GM18499 (cell line): Measurements from ENCODE around the gene PKD1L1.

ENCODE experiments used
- ATAC-seq: cut with Tn5 transposase; IDR thresholded peaks from one replicate; pipeline ENCODE4 v1.9.1; 2021; ENCODE audit warnings: moderate number of reproducible peaks; ENCODE audit not compliant: insufficient read depth, unreplicated experiment

Gene PKD1L1

DNA sequence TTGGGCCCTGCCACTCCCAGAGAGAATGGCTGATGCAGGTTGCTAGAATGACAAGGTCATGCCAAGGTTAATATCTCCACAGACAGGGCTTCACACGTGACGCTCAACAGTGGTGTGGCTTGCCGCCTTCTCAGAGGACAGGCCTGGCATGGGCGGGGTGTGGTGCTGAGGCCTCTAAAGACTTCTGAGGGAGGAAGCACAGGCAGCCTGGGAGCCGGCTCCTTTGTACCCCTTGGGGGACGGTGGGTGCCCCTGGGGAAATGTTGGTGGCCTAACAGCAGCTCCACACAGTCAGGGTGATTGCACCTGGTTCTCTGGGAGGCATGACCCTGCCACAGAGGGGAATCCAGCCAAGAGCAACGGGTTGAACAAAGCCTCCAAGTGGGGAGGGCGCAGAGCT is 115.1 kb downstream of the PKD1L1 start:
- no peak for ATAC-seq

- ATAC-seq, result no peak
Observed at GRCh38 chr7:47832105-47832715, 116.1 kb downstream of the PKD1L1 start.

DNA sequence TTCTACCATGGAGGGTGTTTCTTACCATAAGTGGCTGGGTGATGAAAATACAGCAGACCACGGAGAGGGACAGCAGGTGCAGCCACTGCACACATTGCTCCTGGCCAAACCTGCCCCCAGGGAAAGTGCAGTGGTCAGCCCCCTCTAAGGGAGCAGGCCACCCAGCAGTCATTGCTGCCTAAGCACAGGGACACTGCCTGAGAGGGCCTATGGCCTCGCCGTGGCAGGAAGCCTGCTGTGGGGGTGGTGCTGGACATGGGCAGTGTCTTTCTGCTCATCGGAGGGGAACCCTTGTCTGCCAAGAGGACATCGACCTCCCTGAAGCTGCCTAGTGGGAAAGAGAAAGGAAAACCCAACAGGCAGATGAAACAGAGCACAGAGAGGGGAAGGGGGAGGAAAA is 118.3 kb downstream of the PKD1L1 start:
- ATAC-seq, result no peak

- no peak for ATAC-seq
Observed at GRCh38 chr7:47827871-47828270, 120.4 kb downstream of the PKD1L1 start.

DNA sequence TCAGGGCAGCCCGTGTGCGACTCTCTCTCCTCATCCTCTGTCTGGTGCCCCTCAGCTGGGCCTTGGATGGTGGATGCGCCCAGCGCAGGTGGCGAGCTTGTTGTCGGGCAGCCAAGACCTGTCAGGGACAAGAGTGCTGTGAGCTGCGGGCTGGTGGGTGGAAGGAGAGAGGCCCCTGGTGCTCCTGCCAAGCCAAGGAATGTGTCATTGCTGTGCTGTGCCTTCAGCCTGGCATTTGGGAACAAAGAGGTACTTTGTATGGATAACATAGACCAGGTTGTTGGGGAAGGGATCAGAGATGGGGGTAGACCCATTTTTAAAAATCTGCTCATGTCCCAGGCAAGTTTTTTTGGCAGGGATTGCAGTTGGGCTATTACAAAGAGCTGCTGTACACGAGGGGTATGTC is 120.9 kb downstream of the PKD1L1 start:
- ATAC-seq, result no peak

DNA sequence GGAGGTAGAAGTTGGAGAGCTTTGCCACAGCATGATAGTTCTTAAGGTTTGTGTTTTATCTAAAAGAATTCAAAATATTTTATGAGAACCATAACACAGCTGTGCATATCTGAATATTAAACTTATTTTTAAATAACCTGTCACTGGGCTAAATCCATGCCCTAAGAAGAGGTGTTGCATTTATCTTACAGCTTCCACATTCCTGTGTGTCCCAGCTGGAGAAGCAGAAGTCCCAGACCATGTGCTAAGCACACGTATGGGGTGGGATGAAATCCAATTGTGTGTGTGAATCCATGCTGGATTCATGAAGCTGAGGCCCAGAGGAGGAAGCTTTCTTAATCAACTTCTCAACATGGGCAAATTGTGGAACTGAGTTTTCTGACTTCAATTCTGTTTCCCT is 121.5 kb downstream of the PKD1L1 start:
- no peak for ATAC-seq

DNA sequence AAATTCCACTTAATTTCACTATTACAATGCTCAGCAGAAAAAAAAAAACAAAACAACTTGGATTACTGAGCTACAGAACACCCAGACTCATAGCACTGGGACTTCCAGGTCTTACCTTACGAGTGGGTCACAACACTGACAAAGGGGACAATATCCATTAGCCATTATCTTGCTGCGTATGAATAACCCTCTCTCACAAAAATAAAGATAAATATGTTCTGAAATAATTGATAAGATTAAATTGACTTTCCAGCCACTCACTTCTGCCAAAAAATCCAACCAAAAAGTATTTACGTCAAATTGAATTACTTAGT is 128.7 kb downstream of the PKD1L1 start:
- no peak for ATAC-seq

- ATAC-seq, result no peak
Observed at GRCh38 chr7:47818796-47819606, 129.3 kb downstream of the PKD1L1 start.

GRCh38 chr7:47817917-47818316 is 130.3 kb downstream of the PKD1L1 start:
- no peak for ATAC-seq

DNA sequence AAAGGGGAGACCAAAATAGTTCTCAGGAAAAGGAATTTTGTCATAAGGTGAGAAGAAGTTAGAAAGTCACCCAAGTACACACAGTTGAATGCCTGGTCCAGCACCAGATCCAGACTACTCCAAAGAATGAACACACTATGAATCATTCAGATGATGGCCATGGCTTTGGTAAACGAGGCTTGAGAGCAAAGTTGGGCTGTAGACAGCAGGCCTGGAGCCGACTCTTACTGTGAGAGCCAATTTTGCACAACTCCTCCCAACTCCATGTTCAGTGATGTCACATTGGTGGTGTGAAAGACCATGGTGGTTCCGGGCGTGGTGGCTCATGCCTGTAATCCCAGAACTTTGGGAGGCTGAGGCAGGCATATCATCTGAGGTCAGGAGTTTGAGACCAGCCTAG is 131.6 kb downstream of the PKD1L1 start:
- ATAC-seq, result no peak

- ATAC-seq, result no peak
Observed at GRCh38 chr7:47815867-47816266, 132.4 kb downstream of the PKD1L1 start.

- no peak for ATAC-seq
Observed at GRCh38 chr7:47814905-47815613, 133.2 kb downstream of the PKD1L1 start.

DNA sequence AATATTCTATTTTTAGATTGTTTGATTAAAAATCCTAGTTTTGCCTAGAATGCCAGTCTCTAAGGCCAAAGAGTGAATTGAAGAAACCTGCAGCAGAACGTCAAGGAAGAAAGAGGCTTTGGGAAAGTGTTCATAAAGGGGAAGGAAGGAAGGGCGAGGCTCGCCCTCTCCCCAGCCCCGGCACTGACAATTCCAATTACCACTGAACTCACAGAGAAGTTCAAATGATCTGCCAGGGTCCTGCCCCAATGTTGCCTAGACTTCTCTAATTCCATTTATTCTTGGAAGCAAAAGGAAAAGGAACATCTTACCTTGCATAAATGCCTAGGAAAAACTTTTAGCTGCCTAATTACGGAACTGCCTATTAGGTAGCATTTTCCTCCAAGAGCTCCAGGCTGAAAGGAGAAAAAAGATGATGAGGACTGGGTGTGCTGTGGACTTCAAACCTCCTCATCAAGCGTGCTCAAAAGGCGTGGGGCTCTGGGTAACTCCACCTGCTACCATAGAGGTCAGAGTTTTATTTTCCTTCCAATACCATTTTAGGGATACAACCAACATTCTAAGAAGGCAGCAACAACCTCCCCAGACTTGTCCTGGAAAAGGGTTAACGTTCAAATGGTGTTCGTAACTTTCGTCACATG is 134.5 kb downstream of the PKD1L1 start:
- no peak for ATAC-seq

GRCh38 chr7:47812429-47813136 is 135.7 kb downstream of the PKD1L1 start:
- no peak for ATAC-seq

DNA sequence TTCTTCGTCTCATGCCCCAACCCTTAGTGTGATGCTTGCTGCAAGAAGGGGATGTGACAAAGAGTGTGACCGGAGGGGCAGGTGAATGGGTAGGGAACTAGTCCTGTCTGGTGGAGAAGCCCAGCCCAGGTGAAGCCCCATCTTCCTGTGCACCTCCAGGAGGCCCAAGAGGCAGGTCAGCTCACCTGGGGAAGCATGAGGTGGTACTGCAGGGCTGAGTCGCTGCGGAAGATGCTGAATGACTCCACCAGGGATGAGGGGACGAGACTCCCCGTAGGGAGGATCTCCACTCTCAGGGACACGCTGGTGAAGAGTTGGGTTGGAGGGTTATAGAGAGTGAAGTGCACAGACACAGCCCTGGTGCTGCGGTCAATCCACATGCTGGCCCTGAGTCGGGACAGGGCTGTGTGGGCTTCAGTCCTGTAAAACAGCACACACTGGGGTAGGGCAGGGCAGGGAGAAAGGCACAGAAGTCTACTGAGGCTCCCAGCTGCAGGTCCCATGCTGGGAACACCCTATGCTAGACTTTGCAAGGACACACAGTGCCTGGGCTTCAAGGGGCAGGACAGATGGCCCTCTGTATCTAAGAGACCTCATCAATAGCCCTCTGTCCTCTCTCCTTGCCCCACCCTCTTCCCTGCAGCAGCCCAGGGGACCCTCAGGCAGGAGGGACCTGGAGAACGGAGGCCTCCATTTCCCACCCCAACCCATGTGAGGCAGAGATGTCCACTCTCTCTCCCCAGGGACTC is 136.5 kb downstream of the PKD1L1 start:
- ATAC-seq, result no peak

DNA sequence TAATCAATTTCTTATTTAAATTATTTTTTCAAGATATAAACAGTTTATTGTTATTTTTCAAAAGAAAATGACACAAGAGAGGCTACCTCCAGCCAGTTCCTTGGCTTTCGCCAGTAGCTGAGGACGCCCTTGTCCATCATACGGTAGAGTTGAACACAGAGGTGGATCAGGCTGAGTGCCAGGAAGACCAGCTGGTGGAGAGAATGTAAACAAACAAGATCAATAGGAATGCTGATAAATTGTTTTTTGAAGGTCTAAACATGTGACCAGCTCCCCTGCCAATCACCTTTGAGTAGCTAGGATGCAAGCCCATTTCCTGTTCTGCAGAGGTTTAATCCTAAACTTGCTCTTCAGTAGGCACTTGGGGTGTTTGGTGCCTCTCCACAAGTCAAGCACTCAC is 138.9 kb downstream of the PKD1L1 start:
- no peak for ATAC-seq

DNA sequence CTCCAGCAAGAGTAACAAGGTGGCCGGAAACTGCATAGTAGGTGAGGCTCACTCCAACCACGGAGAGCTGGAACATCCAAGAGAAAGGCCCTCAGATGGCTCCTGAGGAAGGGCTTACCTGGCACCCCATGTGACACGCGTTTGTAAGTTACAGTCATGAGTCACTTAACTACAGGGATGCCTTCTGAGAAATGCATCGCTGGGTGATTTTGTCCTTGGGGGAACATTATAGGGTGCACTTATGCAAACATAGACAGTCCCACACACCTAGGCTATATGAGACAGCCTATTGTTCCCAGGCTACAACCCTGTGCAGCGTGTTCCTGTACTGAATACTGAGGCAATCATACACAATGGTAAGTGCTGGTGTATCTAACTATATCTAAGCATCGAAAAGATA is 139.9 kb downstream of the PKD1L1 start:
- no peak for ATAC-seq

DNA sequence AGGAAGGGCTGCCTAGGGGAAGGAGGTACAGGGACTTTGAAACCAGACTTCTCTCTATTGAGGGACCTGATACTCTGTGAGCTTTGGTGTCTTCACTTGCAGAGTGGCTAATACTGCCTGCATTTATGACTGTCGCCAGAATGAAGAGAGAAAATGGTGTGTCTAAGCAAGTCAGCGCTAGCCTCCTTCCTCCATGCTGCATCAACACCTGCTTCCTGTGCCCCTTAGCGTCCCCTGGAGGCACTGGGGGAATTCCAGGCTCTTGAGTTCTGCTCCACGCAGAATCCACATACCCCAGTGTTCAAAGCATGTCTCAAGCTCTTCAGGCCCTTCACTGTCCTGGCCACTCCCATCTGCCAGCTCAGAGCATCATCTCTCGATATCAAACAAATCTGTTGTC is 140.5 kb downstream of the PKD1L1 start:
- ATAC-seq, result no peak

DNA sequence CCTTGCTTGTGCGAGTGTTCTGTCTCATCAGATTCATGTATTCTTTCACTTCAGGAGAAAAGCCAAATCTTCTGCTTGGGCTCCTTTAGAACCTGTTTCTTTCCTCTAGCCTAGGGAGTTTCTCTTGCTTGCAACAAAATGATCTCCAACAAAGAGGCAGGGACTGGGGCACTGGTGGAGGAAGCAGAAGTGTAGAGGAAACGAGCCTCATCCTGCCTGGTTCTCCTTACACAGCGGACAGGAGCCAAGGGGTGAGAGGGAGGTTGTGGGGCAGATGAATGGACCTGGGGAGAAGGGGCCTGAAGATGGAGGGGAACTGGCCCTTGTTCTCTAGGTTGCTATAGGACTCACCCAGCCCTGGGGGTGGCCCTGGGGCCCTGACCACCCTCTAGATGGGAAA is 141.1 kb downstream of the PKD1L1 start:
- no peak for ATAC-seq

DNA sequence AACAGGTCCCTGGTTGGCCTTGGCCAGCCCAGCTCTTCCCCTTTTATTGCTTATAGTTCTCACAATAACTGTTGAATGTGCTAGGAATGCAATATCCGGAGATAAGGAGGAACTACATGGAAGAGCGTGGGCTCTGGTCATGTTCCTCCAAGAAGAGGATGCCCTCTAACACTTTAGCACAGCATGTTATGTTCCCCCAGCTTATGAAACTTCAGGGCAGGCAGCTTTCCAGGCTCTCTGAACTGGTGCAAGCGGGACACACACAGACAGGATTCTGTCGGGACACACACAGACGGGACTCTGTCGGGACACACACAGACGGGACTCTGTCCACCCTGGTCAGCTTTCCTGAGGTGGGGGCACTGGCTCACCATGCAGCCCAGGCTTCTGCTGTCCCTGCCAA is 141.6 kb downstream of the PKD1L1 start:
- ATAC-seq, result no peak
